ENCODE data around the gene GPR107. TPM values are rescaled to one million over a fixed set of nuclear protein-coding genes. Genes with fewer than 3 reads are reported as not detected.

GPR107 gene
- polyA plus RNA-seq, 4 donors = 51.4 to 60.3 (median 54.0) TPM

DNA sequence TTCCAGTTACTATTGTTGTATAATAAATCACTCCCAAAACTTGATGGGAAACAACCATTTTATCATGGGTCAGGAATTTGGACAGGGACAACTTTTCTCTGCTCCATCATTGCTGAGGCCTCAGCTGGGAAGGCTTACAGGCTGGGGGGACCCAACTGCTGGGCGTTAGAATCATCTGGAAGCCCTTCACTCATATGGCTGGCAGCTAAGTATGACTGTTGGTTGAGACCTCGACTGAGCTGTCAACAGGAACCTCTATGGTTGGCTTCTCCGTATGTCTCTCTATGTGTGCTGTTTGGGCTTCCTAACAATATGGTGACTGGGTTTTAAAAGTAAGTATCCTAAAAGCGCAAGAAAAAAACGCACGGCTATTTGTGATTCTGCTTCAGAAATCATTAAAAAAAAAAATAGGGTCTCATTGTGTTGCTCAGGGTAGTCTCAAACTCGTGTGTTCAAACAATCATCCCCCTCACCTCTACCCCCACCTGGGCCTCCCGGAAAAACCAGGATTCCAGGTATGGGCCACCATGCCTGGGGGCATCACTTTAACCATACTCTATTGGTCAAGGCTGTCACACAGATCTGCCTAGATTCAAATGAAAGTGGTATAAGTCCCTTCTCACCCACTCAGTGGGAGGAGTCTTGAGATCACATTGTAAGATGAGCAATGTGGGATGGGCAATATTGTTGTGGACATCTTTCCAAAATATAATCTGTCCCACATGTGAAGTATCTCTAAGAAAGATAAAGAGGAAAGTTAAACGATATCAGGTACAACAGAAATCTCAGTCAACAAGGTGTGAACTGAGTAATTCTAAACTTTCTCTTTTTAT lies 26.0 kb upstream of the GPR107 start:
- DNase-seq (ENCODE audit: low read depth in 4 of 4, low spot score in 3 of 4) = no peak

DNA sequence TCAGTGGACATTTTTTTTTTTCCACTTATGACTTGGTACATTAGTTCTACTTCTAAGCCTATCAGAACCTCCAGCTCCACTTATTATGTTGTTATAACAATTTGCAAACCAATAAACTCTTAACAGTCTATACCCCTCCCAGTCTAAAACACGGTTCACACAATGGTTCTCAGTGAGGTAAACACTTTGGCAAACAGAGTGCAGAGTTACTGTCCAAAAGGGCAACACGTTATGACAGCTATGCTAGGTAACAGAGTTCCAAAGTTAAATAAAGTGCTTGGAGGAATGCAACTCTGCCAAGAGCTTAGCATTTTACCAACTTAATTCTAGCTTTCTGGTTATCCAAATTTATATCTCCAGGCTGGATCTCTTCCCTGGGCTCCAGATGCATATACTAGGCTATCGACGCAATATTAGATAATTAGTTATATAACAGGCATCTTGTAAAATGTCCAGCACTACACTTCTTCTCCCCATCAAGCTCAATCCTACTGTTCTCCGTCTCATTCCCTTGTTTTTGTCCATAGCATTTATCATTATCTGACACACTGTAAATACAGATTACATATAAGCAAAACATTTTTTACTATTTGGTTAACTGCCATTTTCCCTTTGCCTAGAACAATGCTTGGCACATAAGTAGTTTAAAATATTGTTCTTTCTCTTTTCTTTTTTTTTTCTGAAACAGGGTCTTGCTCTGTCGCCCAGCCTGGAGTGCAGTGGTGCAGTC lies 25.0 kb upstream of the GPR107 start:
- DNase-seq (ENCODE audit: low read depth in 4 of 4, low spot score in 3 of 4) = no peak

DNA sequence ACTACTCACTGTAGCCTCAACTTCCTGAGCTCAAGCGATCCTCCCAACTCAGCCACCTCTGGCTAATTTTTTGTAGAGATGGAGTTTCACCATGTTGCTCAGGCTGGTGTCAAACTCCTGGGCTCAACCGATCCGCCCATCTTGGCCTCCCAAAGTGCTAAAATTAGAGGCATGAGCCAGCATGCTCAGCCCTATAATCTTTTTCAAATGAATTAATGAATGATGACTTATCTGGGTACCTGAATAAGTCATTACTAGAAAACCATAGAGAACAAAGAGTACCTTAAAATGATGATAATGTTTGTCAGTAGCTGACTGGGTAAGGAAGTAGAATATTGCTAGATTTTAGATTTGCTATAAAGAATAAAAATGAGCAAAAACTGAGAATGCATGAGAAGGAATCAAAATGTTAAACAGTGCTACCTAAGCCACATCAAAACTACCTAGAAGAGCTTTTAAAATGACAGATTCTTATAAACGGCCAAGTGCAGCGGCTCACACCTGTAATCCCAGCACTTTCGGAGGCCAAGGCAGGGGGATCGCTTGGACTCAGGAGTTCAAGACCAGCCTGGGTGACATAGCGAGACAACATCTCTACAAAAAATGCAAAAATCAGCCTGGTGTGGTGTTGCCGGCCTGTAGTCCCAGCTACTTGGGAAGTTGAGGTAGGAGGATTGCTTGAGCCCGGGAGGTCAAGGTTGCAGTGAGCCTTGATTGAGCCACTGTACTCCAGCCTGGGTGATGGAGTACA lies 24.3 kb upstream of the GPR107 start:
- no peak for DNase-seq (ENCODE audit: low read depth in 4 of 4, low spot score in 3 of 4)

DNA sequence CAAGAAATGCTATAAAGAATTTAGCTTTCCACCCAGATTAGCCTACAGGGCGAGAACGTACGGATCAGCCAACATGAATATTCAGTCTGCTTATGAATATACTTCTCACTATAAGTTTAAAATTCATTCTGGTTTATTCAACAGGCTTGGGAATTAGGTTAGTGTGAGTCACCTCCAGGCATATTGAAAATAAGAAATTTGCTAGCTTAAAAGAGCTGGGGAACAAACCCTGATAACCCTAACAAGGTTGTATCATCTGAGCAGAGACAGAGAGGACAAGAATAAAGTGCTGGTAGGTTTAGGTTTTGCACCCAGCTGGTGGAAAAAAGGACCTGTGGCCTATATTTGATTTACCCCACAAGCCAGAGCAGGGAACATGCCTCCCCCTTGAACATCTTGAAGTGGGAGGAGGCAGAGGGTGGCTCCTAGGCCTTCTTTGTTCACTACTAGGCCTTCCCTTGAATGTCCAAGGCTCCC lies 23.0 kb upstream of the GPR107 start:
- DNase-seq (ENCODE audit: low read depth in 4 of 4, low spot score in 3 of 4) = no peak

DNA sequence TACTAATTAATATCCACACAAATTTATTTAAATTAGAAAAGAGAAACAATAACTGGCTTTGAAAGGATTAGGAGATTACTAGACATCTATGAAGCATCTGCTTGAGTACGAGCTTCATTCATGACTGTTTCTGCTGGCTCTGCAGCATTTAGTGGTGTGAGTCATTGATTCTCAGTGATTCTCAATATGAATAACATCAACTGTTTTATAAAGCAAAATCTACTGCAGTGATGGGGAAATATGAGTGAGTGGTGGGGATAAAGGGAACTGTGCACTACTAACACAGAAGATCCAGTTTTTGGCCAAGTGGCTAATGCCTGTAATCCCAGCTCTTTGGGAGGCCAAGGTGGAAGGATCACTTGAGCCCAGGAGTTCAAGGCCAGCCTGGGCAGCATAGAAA lies 19.1 kb upstream of the GPR107 start:
- no peak for DNase-seq (ENCODE audit: low read depth in 4 of 4, low spot score in 3 of 4)

DNA sequence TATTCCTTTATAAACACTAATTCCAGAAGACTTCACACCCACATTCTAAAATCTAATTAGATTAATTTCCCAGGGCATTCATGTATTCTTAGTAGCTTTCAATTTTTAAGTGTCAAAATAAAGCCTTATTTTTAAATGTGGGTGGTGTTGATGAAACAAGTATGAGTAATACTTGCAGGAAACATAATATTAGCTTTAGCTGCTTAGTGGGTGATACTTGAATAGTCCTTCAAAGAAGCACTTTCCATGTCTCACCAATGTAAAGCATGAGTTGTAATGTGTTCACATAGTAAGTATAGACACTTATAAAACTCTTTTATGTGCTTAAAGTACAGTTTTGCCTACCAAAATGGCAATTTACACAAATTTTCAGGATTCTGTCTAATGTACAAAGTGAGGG lies 17.6 kb upstream of the GPR107 start:
- DNase-seq (ENCODE audit: low read depth in 4 of 4, low spot score in 3 of 4) = no peak

DNA sequence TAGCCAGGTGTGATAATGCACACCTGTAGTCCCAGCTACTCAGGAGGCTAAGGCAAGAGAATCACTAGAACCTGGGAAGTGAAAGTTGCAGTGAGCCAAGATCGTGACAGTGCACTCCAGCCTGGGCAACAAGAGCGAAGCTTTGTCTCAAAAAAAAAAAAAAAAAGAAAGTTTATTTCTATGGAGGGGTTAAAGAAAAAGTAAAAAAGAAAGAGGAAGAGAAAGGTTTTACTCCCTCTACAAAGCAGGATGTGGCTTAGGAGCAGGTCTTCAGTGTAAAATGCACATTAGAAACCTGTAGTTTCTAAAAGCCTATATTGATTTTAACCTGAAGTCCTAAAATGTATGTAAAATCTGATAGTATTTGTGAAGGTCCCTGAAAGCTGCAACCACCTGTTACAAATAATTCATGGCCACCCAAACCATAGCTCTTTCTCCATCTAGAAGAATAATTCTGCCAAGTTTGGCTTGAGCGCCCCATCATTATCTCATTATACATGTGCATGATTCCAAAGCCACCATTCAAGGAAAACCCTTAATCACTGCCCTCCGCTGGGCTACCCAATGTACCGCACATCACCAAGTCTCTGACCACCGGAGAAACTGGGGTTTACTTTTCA lies 14.1 kb upstream of the GPR107 start:
- no peak for DNase-seq (ENCODE audit: low read depth in 4 of 4, low spot score in 3 of 4)

DNA sequence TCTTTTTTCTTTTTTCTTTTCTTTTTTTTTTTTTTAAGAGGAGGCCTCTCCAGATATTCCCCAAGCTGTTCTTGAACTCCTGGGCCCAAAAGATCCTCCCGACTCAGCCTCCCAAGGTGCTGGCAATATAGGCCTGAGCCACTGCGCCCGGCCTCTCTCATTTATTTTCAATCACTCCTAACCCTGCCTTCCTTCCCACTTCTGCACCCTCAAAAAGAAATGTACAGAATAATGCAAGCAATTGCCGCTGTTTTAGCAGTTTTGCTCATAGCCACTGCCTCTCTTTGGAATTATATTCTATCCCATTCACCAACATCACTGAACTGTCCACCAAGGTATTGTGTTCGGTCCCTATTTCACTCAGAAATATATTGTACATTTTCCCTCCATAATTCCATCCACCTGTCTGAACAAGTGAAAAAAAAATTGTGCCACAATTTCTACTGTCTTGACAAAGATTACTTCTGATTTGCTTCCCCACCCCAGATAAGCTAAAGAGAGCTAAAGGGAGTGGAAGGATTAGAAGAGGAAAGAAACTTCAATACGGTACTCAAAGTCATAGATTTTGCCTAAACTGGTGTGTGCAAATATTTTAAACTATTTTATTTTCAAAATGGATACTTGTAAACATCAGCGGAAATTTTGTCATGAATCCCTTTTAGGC lies 12.6 kb upstream of the GPR107 start:
- DNase-seq (ENCODE audit: low read depth in 4 of 4, low spot score in 3 of 4) = no peak

DNA sequence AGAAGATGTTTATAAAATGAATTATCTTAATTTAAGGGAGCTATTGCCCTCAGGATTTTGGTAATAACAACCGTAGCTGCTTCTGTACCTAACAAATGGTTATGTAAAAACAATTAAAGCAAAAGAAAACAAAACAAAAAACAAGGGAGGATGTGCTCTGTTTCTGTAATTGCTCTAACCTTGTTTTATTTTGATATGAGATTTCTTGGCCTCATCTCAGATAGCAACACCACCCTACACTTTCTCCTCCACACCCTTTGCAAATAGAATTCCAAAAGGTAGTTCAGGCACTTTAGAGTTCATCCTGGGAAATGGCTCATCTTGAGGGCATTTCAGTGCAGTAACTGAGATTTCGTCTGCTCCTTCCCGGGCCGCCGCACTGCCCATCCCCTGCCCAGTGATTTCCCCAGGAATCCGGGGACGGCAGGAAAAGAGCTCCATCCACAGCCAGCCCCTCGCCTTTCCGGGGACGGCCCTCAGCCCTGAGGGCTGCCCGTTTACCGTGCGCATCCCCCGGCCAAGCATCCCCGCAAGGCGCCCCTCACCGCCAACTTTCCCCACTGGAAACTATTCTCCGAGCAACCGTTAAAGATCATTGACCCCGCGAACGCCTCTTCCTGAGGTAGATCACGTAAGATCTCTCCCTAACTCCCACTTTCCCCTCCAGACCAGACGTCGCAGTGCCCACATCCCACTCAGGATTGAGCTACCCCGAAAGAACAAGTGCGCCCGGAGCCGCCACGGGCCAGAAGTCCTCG lies 11.9 kb upstream of the GPR107 start:
- DNase-seq (ENCODE audit: low read depth in 4 of 4, low spot score in 3 of 4) = no peak

DNA sequence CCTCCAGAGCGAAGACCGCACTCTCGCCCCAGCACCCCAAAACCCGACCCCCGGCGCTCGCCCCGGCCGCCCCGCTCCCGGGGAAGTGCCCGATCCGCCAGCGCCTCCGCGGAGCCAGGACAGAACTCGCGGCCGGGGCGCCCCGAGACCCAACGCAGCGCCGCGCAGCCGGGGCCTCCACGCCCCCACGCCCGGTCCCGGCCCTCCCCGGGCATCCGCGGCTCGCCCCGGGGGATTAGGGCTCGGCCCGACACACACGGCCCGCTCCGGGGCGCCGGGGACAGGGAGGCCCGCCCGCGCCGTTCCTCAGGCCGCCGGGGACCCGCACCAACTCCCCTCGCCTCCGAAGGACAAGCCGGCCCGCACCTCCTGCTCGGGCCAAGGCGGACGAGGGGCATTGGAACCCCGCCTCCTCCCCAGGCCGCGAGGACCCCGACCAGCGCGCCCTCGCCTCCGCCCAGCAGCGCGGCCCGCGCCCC lies 11.3 kb upstream of the GPR107 start:
- peak in 1 of 4 donors; percentile 11 for DNase-seq (ENCODE audit: low read depth in 4 of 4, low spot score in 3 of 4)

DNA sequence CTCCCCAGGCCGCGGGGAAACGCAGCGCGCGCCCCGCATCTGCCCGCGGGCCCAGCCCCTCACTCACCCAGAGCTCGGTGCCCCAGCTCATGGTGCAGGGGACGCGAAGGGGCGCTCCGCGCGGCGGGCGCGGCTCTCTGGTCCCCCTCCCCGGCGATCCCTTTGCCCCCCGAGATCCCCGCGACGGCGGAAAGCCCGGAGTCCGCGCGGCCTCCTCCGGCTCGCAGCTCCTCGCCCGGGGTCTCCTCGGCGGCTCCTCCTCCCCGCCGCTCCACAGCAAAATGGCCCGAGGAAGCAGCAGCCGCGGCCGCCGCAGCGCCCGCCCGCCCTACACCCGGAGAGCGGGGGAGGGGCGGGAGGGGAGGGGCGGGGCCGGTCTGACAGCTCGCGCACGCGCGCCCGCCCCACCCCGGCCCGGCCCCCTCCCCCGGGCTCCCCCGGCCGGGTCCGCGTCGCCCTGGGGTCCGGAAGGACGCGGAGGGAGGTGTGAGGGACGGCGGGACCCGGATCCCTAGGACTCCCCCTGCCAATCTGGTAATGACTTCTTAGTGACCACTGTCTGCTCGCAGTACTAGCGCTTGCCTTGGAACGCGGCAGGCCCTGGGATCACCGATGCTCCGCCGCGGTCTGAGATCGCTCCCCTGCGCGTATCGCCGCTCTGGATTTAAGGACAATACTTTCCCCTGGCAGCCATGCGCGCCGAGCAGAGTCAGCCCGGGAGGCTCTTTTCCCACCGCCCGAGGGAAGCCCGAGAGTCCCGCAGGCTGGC lies 10.6 kb upstream of the GPR107 start, which contains the start of gene FNBP1:
Gene FNBP1 (minus strand): TSS at position 305 of the 769 bp plus-strand sequence. CDS start 214 bp downstream, at position 91.
- DNase-seq (ENCODE audit: low read depth in 4 of 4, low spot score in 3 of 4) = peak in 3 of 4 donors; percentile 52 to 76 (median 60)

DNA sequence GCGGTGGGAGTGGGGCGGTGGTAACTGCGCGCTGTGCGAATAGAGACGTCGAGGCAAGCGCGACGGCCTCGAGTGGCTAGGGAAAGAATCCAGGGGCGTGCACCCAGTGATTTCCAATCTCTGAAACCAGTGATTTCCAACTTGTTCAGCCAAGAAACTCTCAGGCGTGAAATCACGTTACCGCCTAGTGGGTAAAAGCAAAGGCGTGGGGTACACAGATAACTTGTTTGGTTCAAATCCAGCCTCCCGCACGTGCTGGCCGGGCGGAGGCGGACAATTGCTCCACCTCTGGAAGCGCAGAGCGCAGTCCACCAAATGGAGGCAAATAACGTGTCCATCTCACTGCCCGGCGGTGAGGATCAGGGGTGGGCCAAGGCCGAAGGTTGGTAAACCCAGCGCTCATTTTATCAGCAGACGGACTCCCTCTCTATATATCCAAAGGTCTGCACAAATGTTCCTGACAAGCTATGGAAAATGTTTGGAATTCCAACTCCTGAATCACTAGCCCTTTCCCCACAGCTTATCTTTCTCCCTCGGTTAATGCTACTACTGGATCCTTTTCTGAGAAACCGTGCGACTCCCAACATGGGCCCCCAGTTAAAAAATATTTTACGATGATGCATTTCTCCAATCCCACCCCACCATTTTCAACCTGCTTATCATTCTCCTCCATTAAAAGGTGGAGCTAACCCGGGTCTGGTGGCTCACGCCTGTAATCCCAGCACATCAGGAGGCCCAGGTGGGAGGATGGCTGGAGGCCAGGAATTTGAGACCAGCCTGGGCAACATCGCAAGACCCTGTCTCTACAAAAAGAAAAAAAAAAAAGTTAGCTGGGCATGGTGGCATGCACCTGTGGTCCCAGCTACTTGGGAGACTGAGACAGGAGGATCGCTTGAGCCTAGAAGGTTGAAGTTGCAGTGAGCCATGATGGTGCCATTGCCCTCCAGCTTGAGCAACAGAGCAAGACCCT lies 9.8 kb upstream of the GPR107 start:
- peak in 2 of 4 donors; percentile 11 to 56 for DNase-seq (ENCODE audit: low read depth in 4 of 4, low spot score in 3 of 4)

DNA sequence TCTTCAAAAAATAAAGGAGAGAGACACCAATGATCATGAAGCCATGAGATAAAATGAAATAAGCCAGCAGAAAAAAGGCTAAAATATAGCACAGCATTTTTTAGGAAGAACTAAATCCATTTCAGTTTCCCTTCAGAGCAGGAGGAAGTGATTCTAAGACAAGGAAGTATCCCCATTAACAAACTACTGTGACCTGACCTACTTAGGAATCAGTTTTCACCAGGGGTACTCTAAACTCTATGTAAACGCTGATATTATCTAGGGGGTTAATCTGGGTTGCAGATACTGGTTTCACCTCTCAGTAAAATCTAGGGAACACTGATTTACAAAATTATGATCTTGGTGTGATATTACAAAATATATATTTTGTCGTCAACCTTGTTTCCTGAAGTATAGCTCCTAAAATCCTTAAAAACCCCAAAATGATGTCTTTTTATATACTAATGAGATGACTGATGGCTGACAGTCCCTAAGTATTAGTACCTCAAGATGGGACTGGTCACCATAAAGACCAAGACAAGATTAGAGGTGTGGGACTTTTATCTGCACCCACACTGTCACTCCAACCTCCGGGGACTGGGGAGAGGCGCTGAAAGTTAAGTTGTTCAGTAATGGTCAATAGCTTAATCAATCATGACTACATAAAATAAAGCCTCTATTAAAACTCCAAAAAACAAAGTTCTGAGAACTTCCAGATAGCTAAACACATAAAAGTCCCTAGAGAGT lies 7.8 kb upstream of the GPR107 start:
- DNase-seq (ENCODE audit: low read depth in 4 of 4, low spot score in 3 of 4) = no peak

DNA sequence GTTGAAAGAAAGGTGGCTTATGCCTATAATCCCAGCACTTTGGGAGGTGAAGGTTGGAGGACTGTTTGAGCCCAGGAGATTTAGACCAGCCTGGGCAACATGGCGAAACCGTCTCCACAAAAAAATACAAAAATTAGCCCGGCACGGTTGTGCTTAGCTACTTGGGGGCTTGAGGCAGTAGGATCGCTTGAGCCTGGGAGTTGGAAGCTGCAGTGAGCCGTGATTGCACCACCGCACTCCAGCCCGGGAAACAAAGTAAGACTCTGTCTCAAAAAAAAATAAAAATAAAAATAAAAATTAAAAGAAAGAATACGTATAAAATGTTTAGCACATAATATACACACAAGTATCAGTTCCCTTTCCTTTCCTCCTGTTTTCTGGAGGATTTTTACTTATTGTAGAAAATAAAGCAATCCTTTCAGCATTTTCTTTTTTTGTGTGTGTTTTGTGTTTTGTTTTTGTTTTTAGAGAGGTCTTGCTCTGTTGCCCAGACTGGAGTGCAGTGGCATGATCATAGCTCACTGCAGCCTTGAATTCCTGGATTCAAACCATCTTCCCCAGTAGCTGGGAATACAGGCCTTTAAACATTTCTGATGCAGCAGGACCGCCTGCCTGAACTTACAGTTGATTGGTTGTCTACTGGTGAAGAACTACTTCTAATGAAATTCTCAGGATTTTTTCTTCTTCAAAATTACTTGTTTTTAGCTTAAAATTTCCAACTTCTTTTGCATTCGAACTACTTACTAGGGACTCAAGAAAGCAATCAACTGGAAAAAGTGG lies 4.1 kb upstream of the GPR107 start:
- DNase-seq (ENCODE audit: low read depth in 4 of 4, low spot score in 3 of 4) = no peak

DNA sequence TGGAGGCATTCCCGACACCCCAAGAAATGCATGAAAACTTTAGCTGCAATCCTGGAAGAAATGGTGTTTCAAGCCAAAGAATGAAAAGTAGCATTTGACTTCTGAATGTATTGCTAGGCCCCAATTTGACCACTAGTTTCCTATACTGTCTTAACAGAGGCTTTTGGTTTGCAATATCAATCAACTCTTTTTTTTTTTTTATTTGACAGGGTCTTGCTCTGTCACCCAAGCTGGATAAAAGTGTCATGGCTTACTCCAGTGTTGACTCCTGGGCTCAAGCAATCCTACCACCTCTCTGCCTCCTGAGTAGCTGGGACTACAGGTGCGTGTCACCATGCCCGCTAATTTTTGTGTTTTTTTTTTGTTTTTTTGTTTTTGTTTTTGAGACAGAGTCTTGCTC lies 3.2 kb upstream of the GPR107 start:
- DNase-seq (ENCODE audit: low read depth in 4 of 4, low spot score in 3 of 4) = no peak

DNA sequence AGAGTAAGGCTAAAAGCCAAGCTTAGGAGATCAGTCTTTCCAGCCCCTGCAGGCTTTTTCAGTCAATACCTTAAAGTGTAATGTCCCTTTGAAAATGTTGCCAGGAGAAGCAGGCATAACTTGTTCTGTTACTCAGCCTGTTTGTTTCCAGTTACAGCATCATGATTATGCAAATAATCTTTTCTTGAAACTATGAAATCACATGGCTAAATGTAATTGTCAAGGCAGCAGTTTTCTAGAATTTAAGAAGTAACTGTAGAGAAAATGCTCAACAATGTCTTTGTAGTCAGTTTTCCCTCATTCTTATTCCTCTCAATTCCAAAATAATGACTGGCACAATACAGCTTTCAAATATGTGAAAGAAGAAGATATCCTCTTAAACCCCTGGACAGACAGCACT lies 1.9 kb upstream of the GPR107 start:
- DNase-seq (ENCODE audit: low read depth in 4 of 4, low spot score in 3 of 4) = no peak

All from left renal pelvis (tissue), 4 donors.